Muscle of arm (tissue), 12 donors: ENCODE data around the gene RITA1. TPM values are rescaled to one million over a fixed set of nuclear protein-coding genes. Genes with fewer than 3 reads are reported as not detected.
A peak's percentile ranks its signal among the peaks of the same experiment; 100 is the strongest.

Experiments used
- DNase-seq: peaks from one replicate; pipeline ENCODE4 v3.0.0-alpha.2; 2013
- polyA plus RNA-seq, 12 donors: library from polyadenylated mRNA; unstranded; fragments of 120-200 nt; gene quantifications; one replicate each; pipeline ENCODE4 v1.2.1, GENCODE V29; 2013; ENCODE audit not compliant: insufficient read length in 12 of 12

The RITA1 gene
- polyA plus RNA-seq, 12 donors, result 6.4 to 15.7 (median 8.3) TPM; not detected in 1

GRCh38 chr12:113227686-113228391 lies 42.3 kb downstream of the RITA1 start:
- no peak for DNase-seq

- no peak for DNase-seq
These were observed 43.0 kb downstream of the RITA1 start for GRCh38 chr12:113228394-113229028.

GRCh38 chr12:113230315-113231234 lies 45.1 kb downstream of the RITA1 start:
- no peak for DNase-seq

DNA sequence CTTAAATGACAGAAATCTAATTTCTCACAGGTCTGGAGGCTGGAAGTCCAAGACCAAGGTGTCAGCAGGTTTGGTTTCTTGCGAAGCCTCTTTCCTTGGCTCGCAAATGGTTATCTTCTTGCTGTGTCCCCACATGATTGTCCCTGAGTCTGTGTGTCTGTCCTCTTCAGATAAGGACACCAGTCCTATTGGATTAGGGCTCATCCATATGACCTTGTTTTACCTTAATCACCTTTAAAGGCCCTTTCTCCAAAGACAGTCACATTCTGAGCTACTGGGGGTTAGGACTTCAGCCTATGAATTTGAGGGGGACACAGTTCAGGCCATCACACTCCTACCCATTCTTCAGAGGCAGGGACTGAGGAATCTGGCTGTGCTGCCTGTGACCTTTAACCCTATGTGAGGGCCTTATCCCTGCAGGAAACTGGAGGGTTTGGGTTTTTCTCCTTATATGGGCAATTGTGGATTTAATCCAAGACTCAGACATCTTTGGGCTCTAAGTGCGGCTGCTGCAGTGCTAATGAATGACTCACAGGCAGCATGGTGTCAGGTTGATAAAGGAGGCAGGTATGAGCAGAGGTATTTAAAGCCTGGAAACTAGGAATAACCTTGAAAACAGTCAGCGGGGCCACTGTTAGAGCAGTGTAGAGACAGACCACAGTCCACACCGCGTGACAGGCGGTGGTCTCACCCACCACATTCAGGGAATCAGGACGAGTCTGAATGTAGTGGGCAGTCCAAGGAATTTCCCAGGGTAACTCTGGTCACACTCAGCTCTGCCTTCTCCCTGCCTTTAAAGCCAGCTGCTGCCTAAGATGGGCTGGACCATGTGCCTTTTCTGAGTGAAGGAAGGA lies 45.9 kb downstream of the RITA1 start:
- DNase-seq, result no peak

DNA sequence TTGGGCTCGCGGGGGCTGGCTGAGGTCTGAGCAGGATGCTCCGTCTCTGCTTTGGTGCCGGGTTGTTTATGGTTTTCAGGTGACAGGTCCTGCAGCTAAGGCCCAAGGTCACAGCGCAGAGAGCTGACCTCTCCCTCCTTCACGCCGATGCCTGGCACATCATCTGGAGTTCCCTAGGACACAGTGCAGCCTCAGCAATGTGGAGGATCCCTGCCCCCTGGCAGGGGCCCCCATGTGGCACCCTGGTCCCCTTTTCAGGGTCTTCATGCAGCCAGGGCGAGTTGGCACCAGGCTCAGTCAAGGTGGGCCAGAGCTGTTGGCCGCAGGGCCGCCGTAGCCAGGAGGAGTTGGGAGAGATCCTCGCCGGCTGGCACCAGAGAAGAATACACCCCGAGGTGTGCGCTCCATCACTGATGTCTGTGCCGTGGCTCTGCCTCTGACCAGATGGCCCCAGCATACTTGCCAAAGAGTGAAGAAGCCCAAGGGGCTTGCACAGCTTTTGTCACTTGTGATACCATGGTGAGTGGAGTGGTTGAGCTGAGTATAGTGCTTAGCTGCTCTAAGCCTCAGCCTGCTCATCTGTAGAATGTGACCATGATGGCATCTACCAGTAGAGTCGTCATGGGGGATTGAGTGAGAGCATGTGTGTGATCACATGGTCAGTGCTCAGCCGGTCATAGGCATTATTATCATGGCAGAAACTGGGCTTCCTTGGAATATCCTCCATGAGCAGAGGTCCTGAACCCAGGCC lies 46.7 kb downstream of the RITA1 start:
- DNase-seq, result no peak

DNA sequence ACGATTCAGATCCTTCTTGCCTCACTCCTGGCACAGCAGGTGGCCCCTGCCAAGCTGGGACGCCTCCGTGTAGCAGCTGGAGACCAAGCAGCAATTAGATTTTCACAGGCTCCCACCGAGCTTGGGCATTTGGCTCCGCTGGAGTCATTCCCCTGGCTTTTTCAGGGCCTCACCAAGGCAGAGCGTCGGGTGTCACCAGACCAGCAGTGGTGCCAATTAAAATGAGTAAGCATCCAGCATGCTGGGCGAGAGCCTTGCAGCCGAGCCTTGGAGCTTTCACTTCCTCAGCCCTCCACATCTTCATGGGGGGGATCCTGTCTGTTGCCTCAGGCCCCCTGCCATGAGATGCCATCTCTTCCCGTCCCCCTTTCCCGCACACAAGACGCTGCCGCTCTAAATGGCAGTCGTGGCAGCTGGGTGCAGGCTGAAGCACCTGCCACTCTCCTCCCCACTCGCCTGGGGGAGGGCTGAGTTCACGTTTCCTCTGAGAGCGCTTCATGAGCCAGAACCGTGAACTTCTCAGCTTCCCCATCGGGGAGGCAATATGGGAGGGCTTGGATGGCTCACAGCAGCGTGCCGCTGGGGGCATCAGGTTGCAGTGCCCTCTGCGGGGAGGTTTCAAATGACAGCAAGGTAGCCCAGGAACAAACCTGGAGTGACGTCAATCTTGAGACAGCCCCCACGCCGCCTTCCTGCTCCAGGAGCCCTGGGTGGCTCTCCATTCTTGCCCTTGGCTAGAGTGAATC lies 47.5 kb downstream of the RITA1 start:
- DNase-seq, result peak; percentile 35

- no peak for DNase-seq
These were observed 48.4 kb downstream of the RITA1 start for GRCh38 chr12:113233967-113234366.

- DNase-seq, result no peak
These were observed 49.0 kb downstream of the RITA1 start for GRCh38 chr12:113234483-113234882.

GRCh38 chr12:113235976-113236375 lies 50.5 kb downstream of the RITA1 start:
- no peak for DNase-seq

- no peak for DNase-seq
These were observed 51.2 kb downstream of the RITA1 start for GRCh38 chr12:113236539-113237399.

- no peak for DNase-seq
These were observed 52.2 kb downstream of the RITA1 start for GRCh38 chr12:113237748-113238147.

- no peak for DNase-seq
These were observed 52.8 kb downstream of the RITA1 start for GRCh38 chr12:113238309-113238708.

GRCh38 chr12:113239288-113239771 lies 53.8 kb downstream of the RITA1 start:
- DNase-seq, result no peak

DNA sequence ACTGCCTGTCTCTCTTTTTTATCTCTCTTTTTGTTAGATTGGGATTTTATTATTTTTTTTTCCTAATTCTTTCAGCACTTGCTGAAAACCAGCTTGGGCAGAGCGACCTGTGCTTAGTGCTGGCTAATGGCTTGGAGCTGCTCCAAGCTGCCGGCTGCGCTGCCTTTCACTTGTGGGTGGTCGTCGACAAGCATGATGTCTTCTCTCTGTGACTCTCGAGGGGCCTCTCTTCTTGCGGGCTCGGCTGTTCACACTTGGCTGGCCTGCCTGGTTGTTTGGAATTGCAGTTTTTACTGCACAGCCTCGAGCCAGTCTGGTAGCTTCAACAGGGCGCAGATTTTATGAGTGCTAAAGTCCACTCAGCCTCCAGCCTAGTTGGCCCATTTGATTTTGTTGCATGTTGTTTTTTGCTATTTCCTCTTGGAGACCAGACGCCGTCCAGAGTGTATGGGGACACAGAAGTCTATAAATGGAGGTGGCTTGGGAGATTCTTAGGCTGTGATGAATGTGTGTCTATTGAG lies 54.4 kb downstream of the RITA1 start:
- peak; percentile 48 for DNase-seq

- no peak for DNase-seq
These were observed 54.9 kb downstream of the RITA1 start for GRCh38 chr12:113240395-113240794.

- DNase-seq, result peak; percentile 59
These were observed 55.9 kb downstream of the RITA1 start for GRCh38 chr12:113241191-113242025.
